Measurements from ENCODE around the gene ZBTB16. TPM values are rescaled to one million over a fixed set of nuclear protein-coding genes. Genes with fewer than 3 reads are reported as not detected.

ZBTB16 gene
- total and polyA plus RNA-seq, 2 of the 13 experiments (the other 11 are each of a cell fraction or from before 2014, with no cell fraction given) = not detected

DNA sequence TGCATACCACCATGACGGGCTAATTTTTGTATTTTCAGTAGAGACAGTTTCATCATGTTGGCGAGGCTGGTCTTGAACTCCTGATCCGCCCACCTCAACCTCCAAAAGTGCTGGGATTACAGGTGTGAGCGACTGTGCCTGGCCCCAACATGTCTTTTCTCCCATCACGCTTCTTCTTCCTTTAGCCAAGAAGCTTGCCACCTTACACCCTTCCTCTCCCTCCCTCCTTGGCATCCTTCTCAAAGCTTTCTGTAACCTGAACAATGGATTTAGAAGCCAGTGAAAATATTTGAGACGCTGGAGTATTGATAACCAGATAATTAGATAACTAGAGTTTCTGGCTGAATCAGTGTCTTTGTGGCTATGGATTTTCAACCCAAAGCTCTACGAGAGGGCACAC lies 225.4 kb downstream of the ZBTB16 start:
- FAIRE-seq = no peak
- Histone ChIP-seq H3K4me3 (replicated peaks in 1 of 3; ENCODE audit: insufficient read depth in 1 of 3, low read depth in 2 of 3, low read length in 3 of 3) (no peak overlapping the region), H3K9me3 (ENCODE audit: low read length) (no peaks in the 10 kb centered on the region), H3K79me2 (ENCODE audit: insufficient read depth, low read length) (no peaks in the 10 kb centered on the region), H2AFZ (ENCODE audit: low read length) (no peak overlapping the region), H3K4me1 (ENCODE audit: insufficient read depth, low read length) (no peaks in the 10 kb centered on the region), H3K9ac (ENCODE audit: insufficient read depth, low read depth, low read length) (no peak overlapping the region), H3K4me2 (ENCODE audit: low read depth, low read length) (no peak overlapping the region), H4K20me1 (ENCODE audit: insufficient read depth, low read length) (no peaks in the 10 kb centered on the region), H3K36me3 (replicated peaks in 1 of 2; ENCODE audit: control insufficient read depth in 1 of 2, insufficient read depth in 2 of 2, low read length in 2 of 2) (no peaks in the 10 kb centered on the region), H3K27me3 (ENCODE audit: control insufficient read depth in 1 of 2, insufficient read depth in 2 of 2, low read length in 2 of 2) (peaks cover 3 to 4% of the 10 kb centered on the region in 2 experiments; a peak in 3 of 5 replicates), H3K27ac (ENCODE audit: extremely low read length, insufficient read depth, low read length) (no peak overlapping the region)
- no peak for ATAC-seq
- TF ChIP-seq TFAP4 (IDR thresholded peaks at IDR 0.05; ENCODE audit: borderline replicate concordance, low read depth) (no peak), ZNF75D (CRISPR knock-in tag; IDR thresholded peaks at IDR 0.05; ENCODE audit: borderline replicate concordance) (no peak), BRCA1 (CRISPR knock-in tag; IDR thresholded peaks at IDR 0.05) (no peak), ZNF598 (CRISPR knock-in tag; IDR thresholded peaks at IDR 0.05; ENCODE audit: borderline replicate concordance) (no peak), REST (IDR thresholded peaks at IDR 0.05; ENCODE audit: borderline replicate concordance in 1 of 2, low read depth in 1 of 2, low read length in 2 of 2) (no peak), ASH2L (IDR thresholded peaks at IDR 0.05; ENCODE audit: insufficient read length, low read depth, low read length) (no peak)
- TF ChIP-seq, protein P1, sequence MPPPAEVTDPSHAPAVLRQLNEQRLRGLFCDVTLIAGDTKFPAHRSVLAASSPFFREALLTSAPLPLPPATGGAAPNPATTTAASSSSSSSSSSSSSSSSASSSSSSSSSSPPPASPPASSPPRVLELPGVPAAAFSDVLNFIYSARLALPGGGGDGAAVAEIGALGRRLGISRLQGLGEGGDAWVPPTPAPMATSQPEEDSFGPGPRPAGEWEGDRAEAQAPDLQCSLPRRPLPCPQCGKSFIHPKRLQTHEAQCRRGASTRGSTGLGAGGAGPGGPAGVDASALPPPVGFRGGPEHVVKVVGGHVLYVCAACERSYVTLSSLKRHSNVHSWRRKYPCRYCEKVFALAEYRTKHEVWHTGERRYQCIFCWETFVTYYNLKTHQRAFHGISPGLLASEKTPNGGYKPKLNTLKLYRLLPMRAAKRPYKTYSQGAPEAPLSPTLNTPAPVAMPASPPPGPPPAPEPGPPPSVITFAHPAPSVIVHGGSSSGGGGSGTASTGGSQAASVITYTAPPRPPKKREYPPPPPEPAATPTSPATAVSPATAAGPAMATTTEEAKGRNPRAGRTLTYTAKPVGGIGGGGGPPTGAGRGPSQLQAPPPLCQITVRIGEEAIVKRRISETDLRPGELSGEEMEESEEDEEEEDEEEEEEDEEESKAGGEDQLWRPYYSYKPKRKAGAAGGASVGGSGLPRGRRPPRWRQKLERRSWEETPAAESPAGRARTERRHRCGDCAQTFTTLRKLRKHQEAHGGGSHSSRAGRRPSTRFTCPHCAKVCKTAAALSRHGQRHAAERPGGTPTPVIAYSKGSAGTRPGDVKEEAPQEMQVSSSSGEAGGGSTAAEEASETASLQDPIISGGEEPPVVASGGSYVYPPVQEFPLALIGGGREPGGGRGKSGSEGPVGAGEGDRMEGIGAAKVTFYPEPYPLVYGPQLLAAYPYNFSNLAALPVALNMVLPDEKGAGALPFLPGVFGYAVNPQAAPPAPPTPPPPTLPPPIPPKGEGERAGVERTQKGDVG (CRISPR knock-in tag; IDR thresholded peaks at IDR 0.05; ENCODE audit: borderline replicate concordance) = no peak
- BruUV-seq (replicated peaks) = no TSS peak
- ChIA-PET POLR2A (no interaction called here), CTCF (ENCODE audit: low intra/inter-chr PET ratio, low total read pairs) (no interaction called here)
- 14% methylated on average over 7 of the region's 7 CpGs for WGBS (ENCODE audit: low lambda C conversion rate)
- in situ Hi-C loops (cut with HindIII; ENCODE audit: extremely low pct_ligation_motif_present, low pct_unique_long_range_greater_than_20kb) (loop anchor here (10.0 kb wide), 1 partner anchor 480 kb away; no protein-coding TSS in a partner anchor), intact Hi-C loops (cut with micrococcal nuclease; ENCODE audit: unreplicated experiment) (no loop called here)
- no peak for DNase-seq (ENCODE audit: low spot score)

Data from HepG2 (cell line).